HG02759 (cell line): ENCODE results near the gene METTL16.
"Not testable (repeated sequence)": the region's sequence is repeated elsewhere in the genome, so short reads cannot be mapped to it uniquely, and the experiment has no call there.

Experiments used
- ATAC-seq: cut with Tn5 transposase; IDR thresholded peaks from one replicate; pipeline ENCODE4 v1.9.1; 2021; ENCODE audit warnings: mild to moderate bottlenecking, moderate library complexity; ENCODE audit not compliant: unreplicated experiment

METTL16 gene

GRCh38 chr17:2507015-2507414 lies 4.7 kb downstream of the METTL16 start:
- ATAC-seq, result not testable (repeated sequence)

DNA sequence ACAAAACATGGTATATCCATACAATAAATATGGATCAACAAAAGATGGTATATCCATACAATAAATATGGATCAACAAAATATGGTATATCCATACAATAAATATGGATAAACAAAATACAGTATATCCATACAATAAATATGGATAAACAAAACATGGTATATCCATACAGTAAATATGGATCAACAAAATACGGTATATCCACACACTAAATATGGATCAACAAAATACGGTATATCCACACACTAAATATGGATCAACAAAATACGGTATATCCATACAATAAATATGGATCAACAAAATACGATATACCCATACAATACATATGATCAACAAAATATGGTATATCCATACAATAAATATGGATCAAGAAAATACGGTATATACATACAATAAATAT lies 8.1 kb downstream of the METTL16 start:
- no peak for ATAC-seq

DNA sequence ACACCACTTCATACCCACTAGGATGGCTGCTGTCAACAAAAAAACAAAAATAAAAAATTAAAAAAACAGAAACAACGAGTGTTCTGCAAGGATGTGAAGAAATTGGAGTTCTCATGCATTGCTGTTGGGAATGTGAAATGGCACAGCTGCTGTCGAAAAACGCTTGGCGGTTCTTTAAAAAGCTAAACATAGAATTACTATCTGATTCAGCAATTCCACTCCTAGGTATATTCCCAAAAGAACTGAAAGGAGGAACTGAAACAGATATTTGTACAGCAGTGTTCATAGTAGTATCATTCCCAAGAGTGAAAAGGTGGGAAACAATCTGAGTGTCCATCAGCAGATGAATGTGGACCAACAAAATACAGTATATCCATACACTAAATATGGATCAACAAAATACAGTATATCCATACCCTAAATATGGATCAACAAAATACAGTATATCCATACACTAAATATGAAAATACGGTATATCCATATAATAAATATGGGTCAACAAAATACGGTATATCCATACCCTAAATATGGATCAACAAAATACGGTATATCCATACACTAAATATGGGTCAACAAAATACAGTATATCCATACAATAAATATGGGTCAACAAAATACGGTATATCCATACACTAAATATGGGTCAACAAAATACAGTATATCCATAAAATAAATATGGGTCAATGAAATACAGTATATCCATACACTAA lies 8.7 kb downstream of the METTL16 start:
- ATAC-seq, result no peak

DNA sequence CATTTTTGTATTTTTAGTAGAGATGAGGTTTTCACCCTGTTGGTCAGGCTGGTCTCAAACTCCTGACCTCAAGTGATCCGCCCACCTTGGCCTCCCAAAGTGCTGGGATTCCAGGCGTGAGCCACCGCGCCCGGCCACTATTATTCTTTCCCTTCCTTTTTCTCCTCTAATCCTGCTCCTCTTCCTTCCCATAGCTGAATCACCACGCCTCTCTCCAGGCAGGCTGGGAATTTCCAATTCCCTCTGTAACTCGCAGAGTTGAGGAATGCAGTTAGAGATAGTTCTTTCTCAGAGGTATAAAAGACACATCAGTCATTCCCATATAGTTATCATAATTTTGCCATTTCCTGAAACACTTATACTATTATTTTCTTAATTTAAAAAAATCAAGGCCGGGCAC lies 11.2 kb downstream of the METTL16 start:
- no peak for ATAC-seq

DNA sequence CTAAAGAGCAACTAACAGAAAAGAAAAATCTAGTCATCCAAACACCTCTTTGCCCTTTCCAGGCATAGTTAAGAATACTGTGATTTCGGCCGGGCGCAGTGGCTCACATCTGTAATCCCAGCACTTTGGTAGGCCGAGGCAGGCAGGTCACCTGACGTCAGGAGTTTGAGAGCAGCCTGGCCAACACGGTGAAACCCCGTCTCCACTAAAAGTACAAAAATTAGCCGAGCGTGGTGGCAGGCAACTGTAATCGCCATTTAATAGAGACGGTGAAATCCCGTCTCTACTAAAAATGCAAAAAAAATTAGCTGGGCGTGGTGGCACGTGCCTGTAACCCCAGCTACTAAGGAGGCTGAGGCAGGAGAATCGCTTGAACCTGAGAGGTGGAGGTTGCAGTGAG lies 22.4 kb downstream of the METTL16 start:
- ATAC-seq, result not testable (repeated sequence)

- ATAC-seq, result no peak
Measured at GRCh38 chr17:2487306-2487705, 24.4 kb downstream of the METTL16 start.

DNA sequence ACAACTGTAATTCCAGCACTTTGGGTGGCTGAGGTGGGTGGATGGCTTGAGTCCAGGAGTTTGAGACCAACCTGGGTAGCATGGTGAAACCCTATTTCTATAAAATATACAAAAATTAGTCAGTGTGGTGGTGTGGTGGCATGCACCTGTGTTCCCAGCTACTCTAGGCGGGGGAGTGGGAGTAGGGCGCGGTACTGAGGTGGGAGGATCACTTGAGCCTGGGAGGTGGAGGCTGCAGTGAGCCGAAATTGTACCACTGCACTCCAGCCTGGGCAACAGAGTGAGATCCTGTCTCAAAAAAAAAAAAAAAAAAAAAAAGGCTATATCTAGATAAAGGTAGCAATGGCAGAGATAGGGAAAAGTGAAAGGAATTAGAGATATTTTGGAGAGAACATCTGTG lies 25.0 kb downstream of the METTL16 start:
- ATAC-seq, result not testable (repeated sequence)

GRCh38 chr17:2485970-2486369 lies 25.7 kb downstream of the METTL16 start:
- ATAC-seq, result no peak

- no peak for ATAC-seq
Measured at GRCh38 chr17:2485543-2485942, 26.1 kb downstream of the METTL16 start.

DNA sequence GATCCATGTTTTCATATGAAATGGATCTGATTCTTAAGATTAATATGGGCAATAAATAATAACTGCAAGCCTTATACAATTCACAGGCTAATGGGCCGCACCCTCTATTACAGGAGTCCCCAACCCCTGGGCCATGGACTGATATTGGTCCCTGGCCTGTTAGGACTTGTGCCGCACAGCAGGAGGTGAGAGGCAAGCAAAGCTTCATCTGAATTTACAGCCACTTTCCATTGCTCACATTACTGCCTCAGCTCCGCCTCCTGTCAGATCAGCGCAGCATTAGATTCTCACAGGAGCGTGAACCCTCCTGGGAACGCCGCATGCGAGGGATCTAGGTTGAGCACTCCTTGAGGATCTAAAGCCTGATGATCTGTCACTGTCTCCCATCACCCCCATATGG lies 26.8 kb downstream of the METTL16 start:
- no peak for ATAC-seq

- no peak for ATAC-seq
Measured at GRCh38 chr17:2483084-2483483, 28.6 kb downstream of the METTL16 start.

GRCh38 chr17:2482218-2482617 lies 29.5 kb downstream of the METTL16 start:
- no peak for ATAC-seq

DNA sequence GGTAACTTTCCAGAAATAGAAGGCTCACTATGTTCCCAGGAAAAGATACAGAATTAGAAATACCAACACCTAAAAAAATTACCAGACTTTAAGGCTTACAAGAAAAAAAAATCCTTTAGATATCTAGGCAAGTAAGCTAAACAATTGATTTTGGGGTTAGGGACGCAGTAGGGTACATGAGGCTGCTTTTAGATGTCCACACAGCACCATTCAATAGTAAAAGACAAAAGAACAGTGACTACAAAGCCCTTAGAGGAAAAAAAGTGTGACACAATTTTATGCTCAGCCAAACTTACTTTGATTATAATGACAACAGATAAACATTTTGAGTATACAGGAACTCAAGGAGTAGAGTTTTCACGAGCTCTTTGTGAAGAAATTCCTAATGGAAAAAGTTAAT lies 29.9 kb downstream of the METTL16 start:
- ATAC-seq, result no peak

DNA sequence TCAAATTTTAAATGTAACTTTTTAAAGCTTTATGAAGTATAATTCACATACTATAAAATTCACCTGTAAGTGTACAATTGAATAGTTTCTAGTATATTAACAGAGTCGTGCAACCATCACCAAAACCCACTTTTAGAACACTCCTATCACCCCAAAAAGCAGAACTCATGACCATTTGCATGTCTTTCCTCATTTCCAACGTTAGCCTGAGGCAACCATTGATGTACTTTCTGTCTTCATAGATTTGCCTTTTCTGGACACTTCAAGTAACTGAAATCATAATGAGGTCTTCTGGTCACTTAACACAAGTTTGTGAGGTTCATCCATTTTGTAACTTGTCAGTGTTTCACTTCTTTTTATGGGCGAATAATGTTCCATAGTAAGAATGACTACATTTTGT lies 33.2 kb downstream of the METTL16 start:
- no peak for ATAC-seq

- ATAC-seq, result no peak
Measured at GRCh38 chr17:2475056-2475455, 36.6 kb downstream of the METTL16 start.

GRCh38 chr17:2474371-2474770 lies 37.3 kb downstream of the METTL16 start:
- no peak for ATAC-seq

DNA sequence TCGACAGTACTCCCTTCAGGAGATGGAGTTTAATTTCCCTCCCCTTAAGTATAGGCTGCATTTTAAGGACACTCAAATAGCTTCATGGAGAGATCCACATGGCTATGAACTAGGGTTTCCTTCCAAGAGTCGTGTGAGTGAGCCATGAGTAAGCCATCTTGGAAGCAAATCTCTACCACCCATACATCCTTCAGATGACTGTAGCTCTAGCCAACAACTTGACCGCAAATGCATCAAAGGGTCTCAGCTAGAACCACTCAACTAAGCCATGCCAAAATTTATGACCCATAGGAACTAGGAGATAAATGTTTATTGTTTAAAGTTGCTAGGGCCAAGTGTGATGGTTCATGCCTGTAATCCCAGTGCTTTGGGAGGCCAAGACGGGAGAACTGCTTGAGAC lies 43.4 kb downstream of the METTL16 start:
- no peak for ATAC-seq

GRCh38 chr17:2466931-2467330 lies 44.8 kb downstream of the METTL16 start:
- no peak for ATAC-seq

DNA sequence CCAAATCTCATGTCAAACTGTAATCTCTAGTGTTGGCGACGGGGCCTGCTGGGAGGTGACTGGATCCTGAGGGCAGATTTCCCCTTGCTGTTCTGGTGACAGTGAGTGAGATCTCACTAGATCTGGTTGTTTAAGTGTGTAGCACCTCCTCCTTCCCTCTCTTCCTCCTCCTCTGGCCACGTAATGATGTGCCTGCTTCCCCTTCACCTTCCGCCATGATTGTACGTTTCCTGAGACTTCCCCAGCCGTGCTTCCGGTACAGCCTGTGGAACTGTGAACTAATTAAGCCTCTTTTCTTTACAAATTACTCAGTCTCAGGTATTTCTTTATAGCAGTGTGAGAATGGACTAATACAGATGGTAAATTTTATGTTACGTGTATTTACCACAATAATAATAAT lies 49.2 kb downstream of the METTL16 start:
- ATAC-seq, result no peak

DNA sequence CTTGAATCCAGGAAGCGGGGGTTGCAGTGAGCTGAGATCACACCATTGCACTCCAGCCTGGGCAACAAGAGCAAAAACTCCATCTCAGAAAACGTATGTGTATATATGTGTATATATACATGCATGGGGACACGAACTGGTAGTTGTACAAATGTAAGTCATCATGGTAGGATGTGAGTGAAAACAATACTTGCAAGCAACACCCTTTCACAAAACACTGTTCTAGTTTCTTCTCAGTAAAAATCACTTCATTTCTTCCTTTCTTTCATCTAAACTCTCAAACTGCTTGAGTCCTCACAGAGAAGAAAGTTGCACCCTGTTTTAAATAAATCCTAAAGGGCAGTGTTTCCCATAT lies 51.8 kb downstream of the METTL16 start:
- ATAC-seq, result no peak

GRCh38 chr17:2457913-2458312 lies 53.8 kb downstream of the METTL16 start:
- ATAC-seq, result no peak

GRCh38 chr17:2456475-2456874 lies 55.2 kb downstream of the METTL16 start:
- no peak for ATAC-seq

GRCh38 chr17:2455956-2456355 lies 55.7 kb downstream of the METTL16 start:
- no peak for ATAC-seq
